NK-92 treated with Interleukin-12 subunit alpha and Interleukin-12 subunit beta, amount 100 ng/mL, for 24 hours (cell line): ENCODE results near the gene TWIST2.

ENCODE experiments used
- DNase-seq: peaks from one replicate; lab custom pipeline; 2025; lab: John Stamatoyannopoulos, UW

The TWIST2 gene

DNA sequence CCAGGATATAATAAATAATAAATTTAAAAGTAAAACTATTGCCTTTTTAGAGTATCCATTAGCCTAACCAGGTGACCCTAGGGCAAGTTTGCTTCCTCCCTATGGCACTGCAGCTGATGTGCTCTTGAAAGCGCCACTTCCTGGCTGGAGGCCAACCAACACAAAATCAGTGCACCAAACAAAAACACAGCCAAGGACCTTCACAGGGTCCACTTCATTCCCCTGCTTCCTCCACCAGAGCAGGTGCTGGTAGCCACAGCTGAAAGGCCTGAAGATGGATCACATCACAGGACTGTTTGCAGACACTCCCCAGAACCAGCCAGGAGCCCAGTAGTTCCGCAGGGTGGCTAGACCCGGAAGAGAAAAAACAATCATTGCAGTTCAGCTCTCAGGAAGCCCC, 108.8 kb downstream of the TWIST2 start:
- DNase-seq, result no peak
